ENCODE results near the gene COL6A1. TPM values are rescaled to one million over a fixed set of nuclear protein-coding genes. Genes with fewer than 3 reads are reported as not detected.

Gene COL6A1
- total and polyA plus RNA-seq, 2 of the 4 experiments (the other 2 are of a cell fraction): 173 to 1,578 TPM

- no peak overlapping the region for H3K4me2 ChIP-seq (ENCODE audit: low read depth, low read length)
- ChIA-PET POLR2A (ENCODE audit: unreplicated experiment) (interaction anchor here (0.9 to 1.1 kb wide), 4 partner anchors 9 to 74 kb away, joined by 3 to 5 read pairs (median 4); no protein-coding TSS in a partner anchor), CTCF (no interaction called here)
- no peaks in the 10 kb centered on the region for H3K9me3 ChIP-seq (ENCODE audit: control insufficient read depth, insufficient read depth, low read length)
- no peak overlapping the region for H2BK120ac ChIP-seq (ENCODE audit: low read depth, low read length)
- H3K4ac ChIP-seq (ENCODE audit: low read depth, low read length): no peak overlapping the region
- peaks cover 32 to 84% of the 10 kb centered on the region in 2 experiments for H3K79me1 ChIP-seq (ENCODE audit: low read depth in 1 of 2, low read length in 2 of 2)
- TF ChIP-seq MXI1 (IDR thresholded peaks at IDR 0.05; ENCODE audit: borderline replicate concordance, low read depth, low read length) (no peak), MAFK (IDR thresholded peaks at IDR 0.05; ENCODE audit: low read depth, low read length) (no peak), NFE2L2 (IDR thresholded peaks at IDR 0.05; ENCODE audit: low read depth, low read length) (no peak), MAZ (IDR thresholded peaks at IDR 0.05; ENCODE audit: borderline replicate concordance, low read depth, low read length) (no peak), ELK1 (IDR thresholded peaks at IDR 0.05; ENCODE audit: borderline replicate concordance, low read depth, low read length) (no peak), POLR2A (IDR thresholded peaks at IDR 0.05; ENCODE audit: low read depth, low read length) (no peak), RAD21 (IDR thresholded peaks at IDR 0.05; ENCODE audit: low read length) (no peak), SMC3 (IDR thresholded peaks at IDR 0.05; ENCODE audit: low read depth, low read length) (no peak), BHLHE40 (IDR thresholded peaks at IDR 0.05; ENCODE audit: low read depth, low read length) (no peak), CTCF (conservative IDR thresholded peaks at IDR 0.05; ENCODE audit: low read depth, low read length) (no peak), CHD1 (IDR thresholded peaks at IDR 0.05; ENCODE audit: low read depth, low read length) (no peak), RCOR1 (IDR thresholded peaks at IDR 0.05; ENCODE audit: insufficient replicate concordance, low read length) (no peak), RFX5 (IDR thresholded peaks at IDR 0.05; ENCODE audit: low read depth, low read length) (no peak), CEBPB (IDR thresholded peaks at IDR 0.05; ENCODE audit: low read depth, low read length) (no peak)
- TF ChIP-seq, protein P1, sequence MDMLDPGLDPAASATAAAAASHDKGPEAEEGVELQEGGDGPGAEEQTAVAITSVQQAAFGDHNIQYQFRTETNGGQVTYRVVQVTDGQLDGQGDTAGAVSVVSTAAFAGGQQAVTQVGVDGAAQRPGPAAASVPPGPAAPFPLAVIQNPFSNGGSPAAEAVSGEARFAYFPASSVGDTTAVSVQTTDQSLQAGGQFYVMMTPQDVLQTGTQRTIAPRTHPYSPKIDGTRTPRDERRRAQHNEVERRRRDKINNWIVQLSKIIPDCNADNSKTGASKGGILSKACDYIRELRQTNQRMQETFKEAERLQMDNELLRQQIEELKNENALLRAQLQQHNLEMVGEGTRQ (IDR thresholded peaks at IDR 0.05; ENCODE audit: low read depth, low read length): no peak
- DNase-seq: no peak
- H2AK9ac ChIP-seq (replicated peaks; ENCODE audit: low read depth, low read length, poor library complexity): peak overlapping the region; percentile 37
- 0 out of 2 replicates have a peak, but pooled peaks cover 12% of the 10 kb centered on the region for H3K9me1 ChIP-seq (ENCODE audit: insufficient read depth, low read length)
- no peak overlapping the region for H2BK15ac ChIP-seq (ENCODE audit: low read depth, low read length)
- BruUV-seq (replicated peaks): no TSS peak
- intact Hi-C loops (cut with micrococcal nuclease): no loop called here
- in situ Hi-C loops (cut with MboI; ENCODE audit: low sequenced_read_pairs): no loop called here
- dilution Hi-C loops (cut with HindIII; ENCODE audit: low sequenced_read_pairs, unreplicated experiment): no loop called here
- peaks cover 88% of the 10 kb centered on the region for H4K20me1 ChIP-seq (ENCODE audit: insufficient read depth, low read length)
- peaks cover 3% of the 10 kb centered on the region; the same call in 1 of the 2 replicates for H3K4me1 ChIP-seq (ENCODE audit: control insufficient read depth, insufficient read depth, low read length)
- WGBS, 2 experiments (ENCODE audit: extremely low coverage in 2 of 2, insufficient read length in 1 of 2): 86% methylated on average over 6 of the region's 18 CpGs; no CpG with 5 or more reads in 1 of the 2 experiments
- no peak overlapping the region for H4K8ac ChIP-seq (ENCODE audit: low read depth in 2 of 2, low read length in 2 of 2)
- H2AK5ac ChIP-seq (ENCODE audit: low read depth, low read length): no peak overlapping the region
- H3K4me3 ChIP-seq (ENCODE audit: insufficient read depth, low read depth, low read length): no peak overlapping the region
- no peak for ATAC-seq (ENCODE audit: low read depth)
- no peak overlapping the region for H2AFZ ChIP-seq (replicated peaks; ENCODE audit: low read length, poor library complexity)
- H2BK20ac ChIP-seq (ENCODE audit: low read depth, low read length): no peak overlapping the region
- H3K23ac ChIP-seq (ENCODE audit: low read depth, low read length): no peak overlapping the region
- H4K5ac ChIP-seq (ENCODE audit: low read depth, low read length): no peak overlapping the region
- peak overlapping the region; percentile 66; the same call in 1 of the 2 replicates for H3K27ac ChIP-seq (ENCODE audit: insufficient read depth, low read length)
- H3K9ac ChIP-seq (ENCODE audit: low read depth, low read length): no peak overlapping the region
- H3K18ac ChIP-seq (ENCODE audit: low read depth, low read length): peak overlapping the region; percentile 14; the same call in 1 of the 2 replicates
- H4K91ac ChIP-seq (ENCODE audit: insufficient read depth, low read depth, low read length): no peak overlapping the region
- peaks cover 89% of the 10 kb centered on the region for H3K36me3 ChIP-seq (ENCODE audit: control insufficient read depth, insufficient read depth, low read length)
- H3K56ac ChIP-seq (ENCODE audit: extremely low read depth, insufficient read depth, low read length): no peak overlapping the region
- H3K14ac ChIP-seq (replicated peaks; ENCODE audit: low read depth, low read length): no peak overlapping the region
- H2BK5ac ChIP-seq (ENCODE audit: low read depth, low read length, poor library complexity, severe bottlenecking): peak overlapping the region; percentile 27
- no peaks in the 10 kb centered on the region for H3K27me3 ChIP-seq (ENCODE audit: control insufficient read depth, insufficient read depth, low read length)
These were observed 10.2 kb downstream of the COL6A1 start for GRCh38 chr21:45991606-45992300.

Data from IMR-90 (cell line).